T-helper 2 cell (primary cell): Measurements from ENCODE around the gene SCYL1.
"Not testable (repeated sequence)": the region's sequence is repeated elsewhere in the genome, so short reads cannot be mapped to it uniquely, and the experiment has no call there.

Experiments used
- DNase-seq, 5 experiments: peaks; one replicate each; pipeline versions ENCODE4 v3.0.0 to v3.0.0-alpha.2; 2012 to 2022

Gene SCYL1

DNA sequence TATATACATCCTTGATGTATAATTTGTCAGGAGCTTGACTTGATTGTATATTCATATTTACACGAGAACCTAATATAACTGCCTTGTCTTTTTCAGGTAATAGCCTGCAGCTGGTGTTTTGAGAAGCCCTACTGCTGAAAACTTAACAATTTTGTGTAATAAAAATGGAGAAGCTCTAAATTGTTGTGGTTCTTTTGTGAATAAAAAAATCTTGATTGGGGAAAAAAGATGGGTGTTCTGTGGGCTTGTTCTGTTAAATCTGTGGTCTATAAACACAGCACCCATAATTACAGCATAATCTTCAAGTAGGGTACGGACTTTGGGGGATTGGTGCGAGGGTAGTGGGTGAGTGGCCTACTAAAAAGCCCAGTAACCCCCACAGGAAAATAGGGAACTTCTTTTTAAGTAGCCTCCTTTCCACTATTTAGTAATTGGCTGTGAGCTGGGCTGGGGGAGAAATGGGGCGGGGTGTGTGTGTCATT, 18.6 kb upstream of the SCYL1 start:
- DNase-seq: no peak

DNA sequence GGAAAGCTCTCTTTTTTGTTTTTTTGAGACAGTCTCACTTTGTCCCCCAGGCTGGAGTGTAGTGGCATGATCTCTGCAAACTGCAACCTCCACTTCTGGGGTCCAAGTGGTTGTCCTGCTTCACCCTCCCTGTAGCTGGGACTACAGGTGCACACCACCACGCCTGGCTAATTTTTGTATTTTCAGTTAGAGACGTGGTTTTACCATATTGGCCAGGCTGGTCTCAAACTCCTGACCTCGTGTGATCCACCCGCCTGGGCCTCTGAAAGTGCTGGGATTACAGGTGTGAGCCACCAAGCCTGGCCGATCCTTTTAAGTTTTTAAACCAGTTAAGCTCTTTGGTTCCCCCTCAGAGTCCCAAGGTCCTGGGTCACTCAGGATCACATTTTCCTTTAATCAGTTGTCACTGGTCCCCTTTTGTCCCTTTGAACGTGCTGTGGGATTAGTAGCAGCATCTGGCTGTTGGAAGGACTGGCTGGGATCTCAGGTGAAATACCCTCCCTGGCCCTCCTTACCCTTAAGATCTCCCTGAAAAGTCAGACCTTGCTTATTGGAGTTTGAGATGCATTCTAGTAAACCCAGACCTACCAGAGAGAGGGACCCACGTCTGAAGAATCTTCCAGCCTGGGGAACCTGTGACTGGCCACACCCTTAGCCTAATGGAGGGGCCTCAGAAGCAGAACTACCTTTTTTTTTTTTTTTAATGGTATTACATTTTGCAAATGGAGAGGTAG, 17.9 kb upstream of the SCYL1 start:
- DNase-seq: peak in 2 of 5 experiments; percentile 33 to 63

DNA sequence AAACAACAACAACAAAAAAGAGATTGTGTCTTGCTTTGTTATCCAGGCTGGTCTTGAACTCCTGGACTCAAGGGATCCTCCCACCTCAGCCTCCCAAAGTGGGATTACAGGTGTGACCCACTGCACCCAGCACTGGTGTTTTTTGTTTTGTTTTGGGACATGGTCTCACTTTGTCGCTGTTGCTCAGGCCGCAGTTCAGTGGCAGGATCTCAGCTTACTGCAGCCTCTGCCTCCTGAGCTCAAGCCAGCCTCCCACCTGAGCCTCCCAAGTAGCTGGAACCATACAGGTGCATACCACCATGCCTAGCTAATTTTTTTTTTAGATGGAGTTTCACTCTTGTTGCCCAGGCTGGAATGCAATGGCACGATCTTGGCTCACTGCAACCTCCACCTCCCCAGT, 12.6 kb upstream of the SCYL1 start:
- not testable (repeated sequence) for DNase-seq

- no peak for DNase-seq
Measured at GRCh38 chr11:65516135-65516968, 8.5 kb upstream of the SCYL1 start.

- not testable (repeated sequence) for DNase-seq
Measured at GRCh38 chr11:65518941-65519549, 5.8 kb upstream of the SCYL1 start.

DNA sequence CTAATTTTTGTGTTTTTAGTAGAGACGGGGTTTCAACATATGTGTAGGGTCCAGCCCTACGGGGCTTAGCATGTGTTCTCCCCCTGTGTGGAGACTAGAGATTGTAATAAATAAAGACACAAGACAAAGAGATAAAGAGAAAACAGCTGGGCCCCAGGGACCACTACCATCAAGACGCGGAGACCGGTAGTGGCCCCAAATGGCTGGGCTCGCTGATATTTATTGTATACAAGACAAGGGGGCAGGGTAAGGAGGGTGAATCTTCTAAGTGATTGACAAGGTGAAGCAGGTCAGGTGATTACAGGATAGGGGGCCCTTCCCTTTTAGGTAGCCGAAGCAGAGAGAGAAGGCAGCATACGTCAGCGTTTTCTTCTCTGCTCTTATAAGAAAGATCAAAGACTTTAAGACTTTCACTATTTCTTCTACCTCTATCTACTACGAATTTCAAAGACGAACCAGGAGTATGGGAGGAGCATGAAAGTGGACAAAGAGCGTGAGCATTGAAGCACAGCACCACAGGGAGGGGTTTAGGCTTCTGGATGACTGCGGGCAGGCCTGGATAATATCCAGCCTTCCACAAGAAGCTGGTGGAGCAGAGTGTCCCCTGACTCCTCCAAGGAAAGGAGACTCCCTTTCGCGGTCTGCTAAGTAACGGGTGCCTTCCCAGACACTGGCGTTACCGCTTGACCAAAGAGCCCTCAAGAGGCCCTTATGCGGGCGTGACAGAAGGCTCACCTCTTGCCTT, 2.9 kb upstream of the SCYL1 start:
- DNase-seq: not testable (repeated sequence)

- DNase-seq: peak in 1 of 5 experiments; percentile 47
Measured at GRCh38 chr11:65522718-65523630, 1.9 kb upstream of the SCYL1 start.

DNA sequence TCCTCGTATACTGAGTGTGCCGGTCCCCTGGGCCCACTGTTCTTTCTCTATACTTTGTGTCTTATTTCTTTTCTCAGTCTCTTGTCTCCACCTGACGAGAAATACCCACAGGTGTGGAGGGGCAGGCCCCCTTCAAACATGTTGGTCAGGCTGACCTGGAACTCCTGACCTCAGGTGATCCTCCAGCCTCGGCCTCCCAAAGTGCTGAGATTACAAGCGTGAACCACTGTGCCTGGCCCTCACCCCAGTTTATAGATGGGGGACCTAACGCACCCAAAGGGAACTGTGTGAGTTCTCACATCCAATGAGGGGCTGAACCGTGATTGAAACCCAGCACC, 1.3 kb upstream of the SCYL1 start:
- not testable (repeated sequence) for DNase-seq

DNA sequence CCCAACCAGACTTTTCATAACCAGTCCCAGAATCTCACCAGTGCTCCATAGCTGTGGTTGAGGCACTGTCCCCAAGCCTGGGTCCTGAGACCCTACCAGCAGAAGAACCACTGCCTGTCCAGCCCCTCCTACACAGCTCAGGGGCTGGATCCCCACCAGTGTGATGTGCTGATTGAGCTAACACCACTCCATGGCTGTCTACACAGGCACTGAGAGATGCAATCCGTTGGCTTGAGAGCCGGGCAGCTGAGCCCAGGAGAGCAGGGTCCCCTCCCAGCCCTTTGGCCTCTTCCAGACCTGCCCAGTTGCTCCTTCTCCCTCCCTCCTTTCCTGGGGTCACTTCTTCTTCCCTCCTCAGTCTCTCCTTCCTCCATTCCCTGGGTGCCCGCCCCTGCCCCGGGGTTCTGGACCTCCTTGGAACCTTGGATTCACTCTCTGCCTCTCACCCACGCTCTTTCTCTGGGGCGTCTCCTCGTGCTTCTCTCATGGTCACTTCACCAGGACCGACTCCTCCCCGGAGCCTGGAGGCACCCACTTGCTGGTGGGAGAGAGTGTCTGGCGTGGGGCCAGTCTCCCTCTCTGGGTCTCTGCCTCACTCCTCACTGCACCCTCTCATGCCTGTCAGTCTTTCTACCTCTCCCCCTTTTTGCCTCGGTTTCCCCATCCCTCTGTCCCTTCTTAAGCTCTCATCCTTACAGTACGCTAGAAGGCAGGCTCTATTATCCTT, 706 bp upstream of the SCYL1 start:
- DNase-seq: no peak

GRCh38 chr11:65525546-65526480, 930 bp downstream of the SCYL1 start:
- peak in 1 of 5 experiments; percentile 44 for DNase-seq

DNA sequence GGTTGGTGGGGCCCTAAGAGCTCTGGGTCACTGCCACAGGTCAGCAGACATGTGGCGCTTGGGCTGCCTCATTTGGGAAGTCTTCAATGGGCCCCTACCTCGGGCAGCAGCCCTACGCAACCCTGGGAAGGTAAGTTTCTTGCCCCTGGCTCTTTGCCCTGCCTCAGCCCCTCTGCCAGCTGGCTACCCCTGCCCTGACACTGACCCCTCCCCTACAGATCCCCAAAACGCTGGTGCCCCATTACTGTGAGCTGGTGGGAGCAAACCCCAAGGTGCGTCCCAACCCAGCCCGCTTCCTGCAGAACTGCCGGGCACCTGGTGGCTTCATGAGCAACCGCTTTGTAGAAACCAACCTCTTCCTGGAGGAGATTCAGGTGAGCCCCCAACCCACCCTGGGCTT, 1.9 kb downstream of the SCYL1 start:
- DNase-seq: no peak

- DNase-seq: no peak
Measured at GRCh38 chr11:65528819-65529350, 4.0 kb downstream of the SCYL1 start.

DNA sequence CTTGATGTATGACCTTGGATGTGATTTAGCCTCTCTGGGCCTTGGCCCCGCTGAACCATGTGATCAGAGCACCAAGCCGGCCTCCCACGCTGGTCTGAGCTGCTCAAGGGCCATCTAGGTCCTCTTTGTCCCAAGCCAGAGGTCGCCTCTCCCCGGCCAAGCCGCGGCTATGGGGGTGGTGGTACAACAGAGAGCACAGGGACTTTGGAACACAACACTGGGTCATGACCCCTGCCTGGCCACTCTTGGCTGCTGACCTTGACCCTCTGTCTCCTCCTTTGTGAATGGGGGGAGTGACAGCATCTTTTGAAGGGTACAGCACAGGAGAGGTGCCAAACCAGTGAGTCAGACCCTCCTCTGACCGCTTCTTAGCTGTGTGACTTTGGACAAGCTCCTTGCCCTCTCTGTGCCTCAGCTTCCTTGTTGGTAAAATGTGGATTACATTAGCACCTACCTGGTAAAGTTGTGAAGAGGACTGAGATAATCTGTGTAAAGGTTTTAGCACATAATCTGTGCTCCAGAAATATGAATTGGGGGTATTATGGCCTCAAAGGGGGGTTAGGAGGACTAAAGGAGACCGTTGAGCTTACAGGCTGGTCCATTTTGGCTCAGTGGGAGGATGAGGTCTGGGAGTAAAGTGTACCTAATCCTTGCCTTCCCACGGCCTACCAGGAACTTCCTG, 4.7 kb downstream of the SCYL1 start:
- DNase-seq: no peak

DNA sequence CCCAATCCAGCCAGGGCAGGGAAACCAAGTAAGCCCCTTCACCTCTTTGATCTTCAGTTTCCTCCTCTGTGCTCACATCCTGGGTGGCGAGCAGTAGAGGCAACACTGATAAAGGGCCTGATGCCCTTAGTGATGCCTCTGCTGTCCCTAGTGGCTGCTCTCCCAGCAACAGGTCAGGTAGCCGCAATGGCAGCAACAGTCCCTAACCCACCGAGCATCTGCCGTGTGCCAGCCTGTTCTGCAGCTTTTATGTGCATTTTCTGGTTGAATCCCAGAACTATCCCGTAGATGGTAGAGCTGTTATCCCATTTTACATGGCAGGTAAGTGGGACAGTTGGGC, 5.2 kb downstream of the SCYL1 start:
- peak in 1 of 5 experiments; percentile 67 for DNase-seq

DNA sequence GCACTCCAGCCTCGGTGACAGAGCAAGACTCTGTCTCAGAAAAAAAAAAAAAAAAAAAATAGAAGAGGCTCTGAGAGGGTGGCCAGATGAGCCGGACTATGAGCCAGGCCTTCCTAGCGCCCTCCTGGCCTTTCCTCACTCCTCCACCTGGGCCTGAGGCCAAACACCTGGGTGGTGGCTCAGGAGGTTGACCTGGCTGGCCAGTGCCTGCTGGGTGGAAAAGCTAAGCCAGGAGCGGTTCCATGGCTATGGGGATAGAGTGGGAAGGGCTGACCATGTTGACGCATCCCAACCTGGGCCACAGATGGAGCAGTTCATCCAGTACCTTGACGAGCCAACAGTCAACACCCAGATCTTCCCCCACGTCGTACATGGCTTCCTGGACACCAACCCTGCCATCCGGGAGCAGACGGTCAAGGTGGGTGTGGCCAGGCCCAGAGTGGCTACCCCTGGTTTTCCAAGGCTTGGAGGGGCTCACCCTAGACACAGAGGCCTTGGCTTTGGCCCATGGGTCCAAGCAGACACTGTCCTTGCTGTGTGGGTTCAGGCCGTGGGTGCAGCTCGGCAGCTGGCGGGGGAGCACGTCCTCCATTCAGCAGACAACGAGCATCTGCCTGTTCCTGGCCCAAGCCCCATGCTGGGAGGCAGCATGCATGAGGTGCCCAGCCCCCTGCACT, 7.6 kb downstream of the SCYL1 start:
- no peak for DNase-seq

DNA sequence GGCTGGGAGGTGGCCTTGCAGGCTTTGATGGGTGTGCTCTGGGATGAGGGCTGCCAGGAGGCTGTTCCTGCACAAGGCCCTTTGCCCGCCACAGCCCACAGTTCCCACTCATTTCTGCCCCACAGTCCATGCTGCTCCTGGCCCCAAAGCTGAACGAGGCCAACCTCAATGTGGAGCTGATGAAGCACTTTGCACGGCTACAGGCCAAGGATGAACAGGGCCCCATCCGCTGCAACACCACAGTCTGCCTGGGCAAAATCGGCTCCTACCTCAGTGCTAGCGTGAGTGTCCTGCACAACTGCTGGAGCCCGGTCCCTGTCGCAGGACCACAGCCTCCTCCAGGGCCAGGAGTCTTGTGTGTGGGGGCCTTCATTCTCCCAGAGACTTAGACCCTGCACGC, 10.2 kb downstream of the SCYL1 start:
- no peak for DNase-seq

DNA sequence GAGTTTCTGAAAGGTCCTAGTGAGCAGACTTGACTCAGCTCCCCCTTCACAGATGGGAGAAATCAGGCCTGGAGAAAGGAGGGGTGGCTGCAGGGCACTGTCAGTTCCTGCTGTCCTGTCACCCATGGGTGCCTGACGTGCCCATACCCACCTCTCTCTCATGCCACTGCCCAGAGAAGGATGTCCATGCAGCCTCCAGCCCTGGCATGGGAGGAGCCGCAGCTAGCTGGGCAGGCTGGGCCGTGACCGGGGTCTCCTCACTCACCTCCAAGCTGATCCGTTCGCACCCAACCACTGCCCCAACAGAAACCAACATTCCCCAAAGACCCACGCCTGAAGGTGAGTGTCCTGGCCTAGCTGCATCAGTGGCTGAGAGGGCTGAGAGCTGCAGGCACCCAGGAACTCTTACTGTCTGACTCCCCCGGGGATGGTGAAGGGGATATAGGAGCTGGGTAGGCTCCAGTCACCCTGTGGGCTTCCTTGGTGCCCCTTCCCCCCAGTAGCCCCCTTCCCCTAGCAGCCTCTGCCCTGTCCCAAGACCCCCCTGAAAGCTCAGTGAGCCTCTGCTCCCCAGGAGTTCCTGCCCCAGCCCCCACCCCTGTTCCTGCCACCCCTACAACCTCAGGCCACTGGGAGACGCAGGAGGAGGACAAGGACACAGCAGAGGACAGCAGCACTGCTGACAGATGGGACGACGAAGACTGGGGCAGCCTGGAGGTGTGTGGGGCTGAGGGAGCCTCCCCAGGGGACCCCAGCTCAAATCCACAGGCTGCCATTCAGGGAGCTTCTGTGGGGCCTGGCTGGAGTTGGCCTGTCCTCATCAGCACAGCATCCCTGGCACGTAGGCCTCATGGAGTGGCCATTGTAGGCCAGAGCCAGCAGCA, 11.8 kb downstream of the SCYL1 start:
- DNase-seq: no peak

- no peak for DNase-seq
Measured at GRCh38 chr11:65537296-65537597, 12.4 kb downstream of the SCYL1 start.
